ENCODE measurements around the gene PLEK2. TPM values are rescaled to one million over a fixed set of nuclear protein-coding genes. Genes with fewer than 3 reads are reported as not detected.
"Not testable (repeated sequence)": the region's sequence is repeated elsewhere in the genome, so short reads cannot be mapped to it uniquely, and the experiment has no call there.

PLEK2 gene, protein sequence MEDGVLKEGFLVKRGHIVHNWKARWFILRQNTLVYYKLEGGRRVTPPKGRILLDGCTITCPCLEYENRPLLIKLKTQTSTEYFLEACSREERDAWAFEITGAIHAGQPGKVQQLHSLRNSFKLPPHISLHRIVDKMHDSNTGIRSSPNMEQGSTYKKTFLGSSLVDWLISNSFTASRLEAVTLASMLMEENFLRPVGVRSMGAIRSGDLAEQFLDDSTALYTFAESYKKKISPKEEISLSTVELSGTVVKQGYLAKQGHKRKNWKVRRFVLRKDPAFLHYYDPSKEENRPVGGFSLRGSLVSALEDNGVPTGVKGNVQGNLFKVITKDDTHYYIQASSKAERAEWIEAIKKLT
- polyA plus RNA-seq (2013, experiment 1 of 2; ENCODE audit: insufficient read length), result 4.5 TPM
- polyA plus RNA-seq (2013, experiment 2 of 2; ENCODE audit: insufficient read length), result 5.1 TPM

DNA sequence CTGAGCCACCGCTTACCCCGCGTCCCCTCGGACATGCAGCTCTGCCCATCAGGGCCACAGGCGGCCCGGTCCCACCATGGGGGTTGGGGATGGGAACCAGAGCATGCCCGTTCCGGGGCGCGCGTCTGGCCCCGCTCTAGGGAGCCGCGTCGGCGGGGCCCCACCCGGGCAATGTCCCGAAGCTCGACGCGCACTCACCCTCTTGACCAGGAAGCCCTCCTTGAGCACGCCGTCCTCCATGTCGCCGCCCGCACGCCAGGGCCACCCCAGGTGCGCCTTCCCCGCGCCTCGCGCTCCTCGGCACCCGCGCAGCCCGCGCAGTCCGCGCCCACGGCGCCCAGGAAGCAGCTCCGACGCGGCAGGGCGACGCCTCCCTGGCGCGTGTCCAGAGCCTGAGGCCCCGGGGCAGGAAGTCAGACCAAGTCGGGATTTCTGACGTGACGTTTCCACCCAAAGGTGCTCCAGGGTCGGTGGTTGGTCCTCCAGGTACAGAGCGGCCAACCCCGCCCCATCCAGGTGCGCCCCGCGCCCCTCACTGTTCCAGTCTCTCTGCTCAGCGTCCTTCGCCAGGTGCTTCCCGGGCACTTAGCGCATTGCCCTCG, at the start of gene PLEK2:
TSS of gene PLEK2 (minus strand) at position 346 of the 602 bp plus-strand sequence. CDS start at position 240, 106 bp downstream.
- DNase-seq, result peak; percentile 40

- DNase-seq, result no peak
These were observed 49.5 kb upstream of the PLEK2 start for GRCh38 chr14:67461341-67461985.

- DNase-seq, result no peak
These were observed 47.4 kb upstream of the PLEK2 start for GRCh38 chr14:67459336-67459735.

DNA sequence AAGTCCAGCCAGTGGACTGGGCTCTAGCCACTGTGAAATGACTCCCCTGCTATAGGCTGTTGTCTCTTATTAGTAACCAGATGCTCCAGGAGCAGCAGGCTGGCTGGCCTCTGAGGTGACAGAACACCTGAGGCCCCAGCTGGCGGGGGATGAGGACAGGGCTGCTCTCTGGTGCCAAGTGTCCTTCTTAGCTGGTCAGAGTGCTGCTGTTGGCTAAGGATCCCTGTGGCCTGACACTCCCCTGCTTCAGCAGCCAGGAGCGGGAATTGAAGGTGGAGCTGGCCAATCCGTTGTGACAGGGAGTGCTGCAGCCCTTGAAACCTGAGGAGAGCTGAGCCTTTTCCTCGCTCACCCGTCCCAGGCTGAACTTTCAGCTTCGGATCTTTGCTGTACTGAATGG, 45.8 kb upstream of the PLEK2 start:
- DNase-seq, result no peak

GRCh38 chr14:67456732-67457131, 44.8 kb upstream of the PLEK2 start:
- DNase-seq, result no peak

DNA sequence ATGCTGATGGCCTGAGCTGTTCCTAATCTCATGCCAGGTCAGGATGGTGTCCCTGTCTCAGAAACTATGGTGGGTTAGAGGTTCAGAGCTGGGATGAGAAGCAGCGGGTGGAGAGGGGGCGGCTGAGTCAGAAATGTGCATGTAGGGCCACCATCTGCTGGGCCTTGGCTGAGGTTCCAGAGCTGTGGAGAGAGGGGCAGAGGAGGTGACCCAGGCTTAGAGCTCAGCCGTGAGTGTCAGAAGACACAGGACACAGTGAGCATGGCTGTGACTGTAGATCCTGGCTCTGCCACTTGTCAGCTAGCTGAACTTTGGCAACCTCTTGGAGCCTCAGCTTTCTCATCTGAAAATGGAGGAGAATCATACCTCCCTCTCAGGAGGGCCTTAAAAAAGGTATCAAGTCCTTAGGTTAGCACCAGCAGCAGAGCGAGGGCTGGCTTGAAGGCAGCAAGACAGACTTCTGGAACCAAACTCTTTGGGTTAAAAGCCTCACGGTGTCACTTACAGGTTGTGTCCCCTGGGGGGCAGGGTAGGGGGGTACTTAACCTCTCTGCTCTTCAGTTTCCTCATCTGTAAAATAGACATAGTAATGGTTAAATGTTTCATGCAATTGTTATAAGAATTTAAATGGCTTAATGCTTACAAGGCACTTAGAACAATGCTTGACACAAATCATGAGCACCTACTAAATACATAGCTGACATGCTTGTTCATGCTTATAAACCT, 41.8 kb upstream of the PLEK2 start:
- DNase-seq, result no peak

- DNase-seq, result not testable (repeated sequence)
These were observed 39.7 kb upstream of the PLEK2 start for GRCh38 chr14:67451667-67452066.

DNA sequence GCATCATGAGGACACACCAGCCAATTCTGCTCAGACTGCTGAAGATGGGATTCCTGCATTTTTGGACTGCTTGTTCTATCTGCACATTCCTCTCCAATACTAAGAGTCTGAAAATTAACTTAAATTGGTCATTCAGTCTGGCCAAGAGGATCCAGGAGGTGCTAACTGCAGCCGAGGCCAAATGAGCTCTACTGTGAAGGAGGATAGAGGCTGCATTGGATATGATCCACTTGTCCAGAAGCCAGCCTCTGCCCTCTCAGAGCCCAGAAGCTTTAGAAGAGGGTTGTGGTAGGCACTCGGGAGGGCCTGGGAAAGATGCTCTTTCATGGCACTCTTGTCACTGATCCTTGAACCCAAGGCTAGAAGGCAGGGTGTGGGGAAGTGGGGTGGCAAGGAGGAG, 37.1 kb upstream of the PLEK2 start:
- no peak for DNase-seq

DNA sequence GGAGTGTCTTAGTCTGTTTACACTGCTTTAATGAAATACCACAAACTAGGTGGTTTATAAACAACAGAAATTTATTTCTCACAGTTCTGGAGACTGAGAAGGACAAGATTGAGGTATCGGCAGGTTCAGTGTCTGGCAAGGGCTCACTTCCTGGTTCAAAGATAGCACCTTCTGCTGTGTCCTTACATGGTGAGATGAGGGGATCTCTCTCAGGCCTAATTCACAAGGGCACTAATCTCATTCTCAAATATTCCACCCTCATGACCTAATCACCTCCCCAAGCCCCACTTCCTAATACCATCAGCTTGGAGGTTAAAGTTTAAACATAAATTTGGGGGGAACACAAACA, 35.0 kb upstream of the PLEK2 start:
- no peak for DNase-seq

DNA sequence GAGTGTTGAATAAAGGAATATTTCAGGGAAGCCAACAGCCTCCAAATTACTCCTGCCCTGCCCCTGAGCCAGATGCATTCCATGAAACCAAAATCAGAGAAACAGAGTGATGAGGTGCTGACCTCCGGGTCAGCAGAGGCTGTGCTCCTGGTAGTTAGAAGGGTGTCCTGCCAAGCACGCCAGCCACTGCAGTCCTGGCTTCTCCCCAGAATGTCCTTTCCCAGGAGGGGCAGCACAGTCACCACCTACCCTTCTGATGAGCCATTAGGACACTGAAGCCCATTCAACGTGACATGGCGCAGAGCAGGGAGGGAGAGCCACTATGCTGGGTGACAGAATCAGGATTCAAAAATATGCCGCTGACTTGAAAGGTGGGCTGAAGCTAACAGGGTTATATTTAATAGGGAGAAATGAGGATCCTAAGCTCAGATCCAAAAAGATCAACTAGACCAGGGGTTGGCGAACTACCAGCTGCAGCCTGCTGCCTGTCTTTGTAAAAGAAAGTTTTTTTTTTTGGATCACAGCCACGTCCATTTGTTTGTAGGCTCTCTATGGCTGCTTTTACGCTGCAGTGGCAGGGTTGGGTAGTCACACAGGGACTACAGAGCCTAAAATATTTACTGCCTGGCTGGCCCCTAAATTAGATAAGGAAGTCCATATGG, 34.5 kb upstream of the PLEK2 start:
- DNase-seq, result no peak

- no peak for DNase-seq
These were observed 32.4 kb upstream of the PLEK2 start for GRCh38 chr14:67444395-67444794.

GRCh38 chr14:67442139-67442906, 30.4 kb upstream of the PLEK2 start:
- no peak for DNase-seq

GRCh38 chr14:67441672-67442071, 29.7 kb upstream of the PLEK2 start:
- no peak for DNase-seq

DNA sequence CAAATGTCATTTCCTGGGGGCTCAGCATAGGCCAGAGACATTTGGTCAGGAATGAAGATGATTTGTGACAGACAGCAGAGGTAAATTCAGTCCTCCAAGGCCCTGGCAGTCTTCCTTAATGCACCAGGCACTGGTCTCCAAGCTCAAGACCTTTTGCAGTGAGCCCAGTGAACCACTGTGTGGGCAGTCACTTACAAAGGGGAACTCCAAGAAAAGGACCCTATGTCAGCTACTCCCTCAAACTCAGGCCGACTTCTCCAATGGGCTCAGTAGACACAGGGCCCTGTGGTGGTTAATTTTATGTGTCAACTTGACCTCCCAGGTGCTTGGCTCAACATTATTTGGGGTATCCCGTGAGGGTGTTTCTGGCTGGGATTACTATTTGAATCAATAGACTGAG, 29.3 kb upstream of the PLEK2 start:
- DNase-seq, result no peak

- DNase-seq, result no peak
These were observed 28.5 kb upstream of the PLEK2 start for GRCh38 chr14:67440513-67440912.

DNA sequence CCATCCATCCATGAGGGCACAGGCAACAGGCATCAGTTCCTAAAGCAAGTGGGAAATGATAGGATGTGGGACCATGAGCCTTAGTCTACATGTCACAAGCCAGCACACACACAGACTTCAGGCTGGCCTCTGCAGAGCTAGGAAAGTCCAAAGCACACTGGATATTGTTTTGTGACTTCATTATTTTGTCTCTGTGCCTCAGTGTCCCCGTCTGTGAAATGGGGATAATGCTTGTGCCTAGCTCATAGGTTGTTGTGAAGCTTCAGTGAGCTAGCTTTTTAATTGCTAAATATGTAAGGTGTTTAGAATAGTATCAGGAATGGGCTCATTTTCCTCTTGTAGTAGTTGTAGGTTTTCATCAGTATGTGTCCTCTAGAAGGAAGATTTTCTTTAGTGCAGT, 27.0 kb upstream of the PLEK2 start:
- no peak for DNase-seq

DNA sequence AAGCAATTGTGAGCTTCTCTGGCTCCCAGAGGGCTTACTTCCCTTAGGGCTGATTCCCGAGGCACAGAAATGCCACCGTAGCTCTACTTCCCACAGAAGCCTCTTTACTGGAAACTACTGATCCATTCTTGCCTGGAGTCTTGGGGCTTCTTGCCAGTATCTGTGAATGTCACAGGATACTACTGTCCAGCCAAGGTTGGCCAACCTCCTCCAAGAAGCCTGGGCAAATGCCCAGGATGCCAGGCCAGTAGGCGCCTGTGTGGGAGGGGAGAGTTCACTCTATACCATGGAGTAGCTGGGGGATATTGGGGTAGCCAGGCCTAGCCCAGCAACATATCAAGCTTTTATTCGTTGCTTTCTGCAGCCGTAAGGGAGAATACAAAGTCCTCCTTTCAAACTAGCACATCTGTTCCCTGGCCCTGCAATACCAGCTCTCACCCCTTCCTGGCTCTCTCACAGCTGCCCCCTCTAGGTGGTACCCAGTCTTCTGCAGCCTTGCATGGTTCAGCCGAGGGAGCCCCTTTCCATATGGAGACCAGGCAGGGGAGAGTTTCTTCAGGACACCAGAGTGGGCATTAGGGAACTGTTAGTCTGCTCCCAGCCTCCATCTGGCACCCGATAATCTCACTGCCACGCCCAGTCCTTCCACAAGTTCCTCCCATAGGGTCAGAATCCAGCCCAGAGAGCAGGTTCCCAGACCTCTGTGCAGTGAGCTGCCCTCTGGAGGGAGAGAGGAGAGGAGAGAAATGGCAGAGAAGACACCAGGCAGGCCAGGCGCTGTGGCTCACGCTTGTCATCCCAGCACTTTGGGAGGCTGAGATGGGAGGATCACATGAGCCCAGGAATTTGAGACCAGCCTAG, 24.3 kb upstream of the PLEK2 start:
- DNase-seq, result no peak

DNA sequence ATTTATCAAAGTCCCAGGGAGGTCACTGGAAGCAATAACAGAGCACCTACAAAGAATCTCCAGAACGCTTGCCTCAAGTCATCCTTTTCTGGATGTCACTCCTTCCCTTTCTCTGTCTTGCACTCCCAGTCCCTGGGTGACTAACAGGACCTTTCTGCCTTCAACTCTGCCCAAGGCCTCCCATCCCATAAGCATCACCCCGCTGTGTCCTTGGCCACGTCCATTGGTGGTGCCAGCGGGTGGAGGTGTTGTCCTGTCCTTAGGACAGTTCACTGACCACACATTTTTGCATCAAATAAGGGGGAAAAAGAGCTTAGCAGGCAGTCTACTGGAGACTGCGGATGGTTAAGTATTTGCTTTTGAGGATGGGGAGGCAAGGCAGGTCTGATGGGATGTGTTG, 23.6 kb upstream of the PLEK2 start:
- DNase-seq, result no peak

DNA sequence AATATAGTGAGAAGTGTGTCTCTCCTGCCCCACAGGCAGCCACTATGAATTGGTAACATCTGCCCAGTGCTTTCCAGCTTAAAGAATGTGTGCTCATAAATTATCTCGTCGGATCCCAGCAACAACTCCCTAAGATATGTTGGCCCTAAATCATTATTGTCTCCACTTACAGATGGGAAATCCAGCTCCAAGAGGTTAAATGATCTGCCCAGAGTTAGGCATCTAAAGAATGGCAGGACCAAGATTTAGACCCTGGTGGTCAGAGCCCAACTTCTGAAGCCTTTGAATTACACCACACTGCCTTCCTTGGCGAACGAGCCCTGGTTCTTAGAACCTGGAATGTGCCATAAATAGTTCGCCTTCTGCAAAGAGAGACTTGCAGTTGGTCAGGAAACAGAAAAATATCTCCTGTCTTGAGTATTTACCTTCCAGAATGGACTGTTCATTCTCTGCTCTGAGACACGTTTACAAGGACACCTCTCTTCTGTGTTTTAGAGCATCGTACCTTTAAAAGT, 20.1 kb upstream of the PLEK2 start:
- peak; percentile 67 for DNase-seq

- DNase-seq, result peak; percentile 43
These were observed 17.7 kb upstream of the PLEK2 start for GRCh38 chr14:67429510-67430205.
